ENCODE results near the gene THSD8. TPM values are rescaled to one million over a fixed set of nuclear protein-coding genes. Genes with fewer than 3 reads are reported as not detected.

THSD8 gene
- not detected in 2 replicates for total RNA-seq

DNA sequence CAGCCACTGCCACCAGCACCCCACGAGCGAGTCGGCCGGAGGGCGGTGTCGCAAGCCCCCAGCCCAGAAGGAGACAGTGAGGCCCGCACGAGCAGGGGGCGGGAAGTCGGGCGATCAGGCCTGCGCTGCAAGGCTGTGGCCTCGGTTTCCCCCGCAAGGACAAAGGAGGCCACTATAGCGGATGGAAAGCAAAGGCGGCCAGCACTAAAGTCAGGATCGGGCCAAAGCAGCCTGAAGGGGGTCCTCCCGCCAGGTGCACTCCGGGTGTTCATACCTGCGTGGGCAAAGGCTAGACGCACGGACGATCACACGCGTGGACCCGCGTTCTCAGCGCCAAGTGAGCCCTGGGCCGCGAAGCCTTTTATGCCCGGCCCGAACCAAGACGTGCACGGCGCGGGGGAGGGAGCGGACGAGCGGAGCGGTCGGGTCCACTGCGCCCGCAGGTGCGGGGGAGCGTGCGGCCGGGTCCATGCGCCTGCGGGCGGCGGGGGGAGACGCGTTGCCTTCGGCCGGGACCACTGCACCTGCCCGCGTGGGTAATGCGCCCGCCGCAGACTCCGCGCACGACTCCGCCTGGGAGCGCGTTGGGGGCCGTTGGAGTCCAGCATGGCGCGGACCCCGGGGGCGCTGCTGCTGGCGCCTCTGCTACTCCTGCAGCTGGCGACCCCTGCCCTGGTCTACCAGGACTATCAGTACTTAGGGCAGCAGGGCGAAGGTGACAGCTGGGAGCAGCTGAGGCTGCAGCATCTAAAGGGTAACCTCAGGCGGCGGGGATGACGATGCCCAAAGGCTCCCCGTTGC, at the start of gene THSD8, which contains the start of gene PRDX2:
THSD8 (plus strand) TSS at position 604 of the 801 bp plus-strand sequence; CDS start at position 607, 3 bp downstream.
PRDX2 (minus strand) TSS at position 335 of the 801 bp plus-strand sequence. CDS start 539 bp downstream, outside the sequence.
- DNase-seq (ENCODE audit: extremely low read depth, low read depth, low spot score), result no peak

DNA sequence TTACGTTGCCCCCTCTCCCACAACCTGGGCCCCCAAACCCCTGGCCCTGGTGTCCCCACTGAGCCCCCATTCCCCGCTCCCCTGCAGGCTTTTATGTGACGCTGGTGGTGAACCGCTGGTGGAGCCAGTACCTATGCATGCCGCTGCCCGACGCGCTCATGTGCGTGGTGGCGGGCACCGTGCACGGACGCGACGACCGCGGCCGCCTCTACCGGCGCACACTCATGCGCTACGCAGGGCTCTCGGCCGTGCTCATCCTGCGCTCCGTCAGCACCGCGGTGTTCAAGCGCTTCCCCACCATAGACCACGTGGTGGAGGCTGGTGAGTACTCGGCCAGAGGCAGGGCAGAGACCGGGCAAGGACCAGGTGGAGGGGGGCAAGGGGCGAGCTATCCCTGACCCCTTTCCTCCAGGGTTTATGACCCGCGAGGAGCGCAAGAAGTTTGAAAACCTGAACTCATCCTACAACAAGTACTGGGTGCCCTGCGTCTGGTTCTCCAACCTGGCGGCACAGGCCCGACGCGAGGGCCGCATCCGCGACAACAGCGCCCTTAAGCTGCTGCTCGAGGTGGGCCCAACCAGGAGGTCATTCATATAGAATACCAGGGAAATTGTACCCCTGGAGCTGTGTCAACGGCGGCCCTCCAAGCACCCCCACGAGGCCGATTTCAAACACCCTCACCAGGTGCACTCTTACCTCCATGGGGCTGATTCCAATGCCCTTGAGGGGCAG, 47.2 kb upstream of the THSD8 start:
- DNase-seq (ENCODE audit: extremely low read depth, low read depth, low spot score), result no peak

DNA sequence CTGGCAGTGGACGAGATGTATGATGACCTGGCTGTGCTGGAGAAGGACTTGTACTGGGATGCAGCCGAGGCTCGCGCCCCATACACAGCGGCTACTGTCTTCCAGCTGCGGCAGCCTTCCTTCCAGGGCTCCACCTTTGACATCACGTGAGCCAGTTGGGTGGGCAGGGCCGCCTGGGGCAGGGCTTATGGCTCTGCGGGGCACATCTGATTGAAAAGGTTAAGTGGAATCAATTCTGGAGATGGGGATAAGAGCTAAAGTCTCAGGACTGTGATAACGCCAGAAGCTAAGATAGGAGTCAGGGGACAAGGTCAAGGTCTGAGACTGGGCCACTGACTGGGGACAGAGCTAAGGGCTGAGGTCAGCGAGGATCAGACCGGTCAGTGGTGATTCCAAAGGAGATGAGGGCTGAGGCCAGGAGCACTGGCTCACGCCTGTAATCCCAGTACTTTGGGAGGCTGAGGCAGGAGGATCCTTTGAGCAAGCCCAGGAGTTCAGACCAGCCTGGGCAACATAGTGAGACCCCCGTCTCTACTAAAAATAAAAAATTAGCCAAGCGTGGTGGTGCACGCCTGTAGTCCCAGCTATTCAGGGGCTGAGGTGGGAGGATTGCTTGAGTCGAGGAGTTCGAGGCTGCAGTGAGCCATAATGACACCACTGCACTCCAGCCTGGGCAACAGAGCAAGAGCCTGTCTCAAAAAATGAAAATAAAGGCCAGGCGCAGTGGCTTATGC, 45.6 kb upstream of the THSD8 start:
- no peak for DNase-seq (ENCODE audit: extremely low read depth, low read depth, low spot score)

GRCh38 chr19:12757544-12758274, 44.2 kb upstream of the THSD8 start:
- DNase-seq (ENCODE audit: extremely low read depth, low read depth, low spot score), result no peak

DNA sequence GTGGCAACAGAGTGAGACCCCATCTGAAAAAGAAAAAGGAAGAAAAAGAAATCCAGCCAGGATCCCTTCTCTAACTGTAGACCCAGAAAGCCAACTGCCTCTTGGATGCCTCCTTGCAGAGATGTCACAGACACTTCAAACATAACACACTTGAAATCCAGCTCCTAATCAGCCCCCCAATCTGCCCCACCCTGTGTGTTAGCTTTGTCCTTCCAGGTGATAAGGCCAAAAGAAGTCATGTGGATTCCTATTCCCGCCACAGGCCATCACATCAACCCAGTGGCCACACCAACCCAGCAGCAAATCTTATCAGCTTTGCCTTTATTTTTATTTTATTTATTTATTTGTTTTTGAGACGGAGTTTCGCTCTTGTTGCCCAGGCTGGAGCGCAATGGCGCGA, 42.2 kb upstream of the THSD8 start:
- no peak for DNase-seq (ENCODE audit: extremely low read depth, low read depth, low spot score)

- DNase-seq (ENCODE audit: extremely low read depth, low read depth, low spot score), result no peak
Observed at GRCh38 chr19:12763100-12763499, 38.8 kb upstream of the THSD8 start.

DNA sequence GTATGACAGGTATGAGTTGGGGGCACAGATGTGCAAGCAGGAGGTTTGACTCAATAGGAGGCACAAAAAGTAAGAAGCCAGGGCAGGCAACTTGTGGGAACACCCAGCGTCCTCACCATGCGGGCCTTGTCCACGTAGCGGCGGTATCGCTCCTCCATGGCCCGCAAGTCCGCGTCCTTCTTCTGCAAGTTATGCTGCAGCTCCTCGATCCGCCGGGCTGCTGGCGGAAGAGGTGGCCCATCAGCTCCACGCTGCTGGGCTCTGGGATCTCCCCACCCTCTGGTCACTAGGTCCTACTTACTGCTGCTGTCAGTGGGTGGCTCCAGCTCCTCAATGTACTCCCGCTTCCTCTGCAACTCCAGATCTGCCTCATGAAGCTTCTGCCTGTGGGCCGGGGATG, 37.2 kb upstream of the THSD8 start:
- no peak for DNase-seq (ENCODE audit: extremely low read depth, low read depth, low spot score)

DNA sequence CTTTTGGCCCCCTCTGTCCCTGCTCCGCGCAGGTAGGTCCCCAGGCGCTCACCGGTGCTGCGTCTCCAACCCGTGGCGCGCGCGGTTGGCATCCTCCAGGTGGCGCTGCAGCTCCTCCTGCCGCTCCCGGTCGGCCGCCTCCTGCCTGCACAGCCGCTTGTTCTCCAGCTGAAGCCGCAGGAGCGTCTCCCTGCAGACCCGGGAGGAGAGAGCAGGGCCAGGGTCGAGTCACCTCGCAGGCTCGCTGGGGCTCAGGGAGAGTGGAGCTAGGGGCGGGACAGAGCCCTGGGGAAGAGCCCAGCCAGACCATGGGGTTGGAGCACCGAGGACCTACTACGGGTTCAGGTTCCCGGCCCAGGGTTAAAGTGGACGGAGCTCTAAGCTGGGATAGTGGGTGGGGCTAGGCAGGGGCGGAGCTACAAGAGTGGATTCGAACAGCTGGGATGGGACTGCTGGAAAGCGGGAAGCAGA, 35.8 kb upstream of the THSD8 start:
- DNase-seq (ENCODE audit: extremely low read depth, low read depth, low spot score), result no peak

DNA sequence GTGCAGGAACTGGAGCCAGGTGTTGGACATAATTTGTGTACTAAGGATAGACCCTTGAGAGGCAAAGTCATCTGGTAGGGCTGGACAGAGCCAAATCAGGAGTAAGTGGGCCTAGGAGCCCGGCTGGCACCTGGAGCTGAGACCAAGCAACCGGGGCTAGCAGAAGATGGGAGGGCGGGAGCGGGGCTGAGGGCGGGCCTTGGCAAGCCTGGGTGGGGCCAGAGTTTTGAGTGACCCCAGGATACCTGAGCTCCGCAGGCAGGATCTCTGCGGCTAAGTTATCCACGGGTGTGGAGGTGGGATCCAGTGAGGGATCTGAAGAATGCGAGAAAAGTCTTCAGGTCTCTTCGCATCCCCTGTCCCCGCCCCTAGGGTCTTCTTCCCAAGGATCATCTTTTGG, 34.7 kb upstream of the THSD8 start:
- no peak for DNase-seq (ENCODE audit: extremely low read depth, low read depth, low spot score)

DNA sequence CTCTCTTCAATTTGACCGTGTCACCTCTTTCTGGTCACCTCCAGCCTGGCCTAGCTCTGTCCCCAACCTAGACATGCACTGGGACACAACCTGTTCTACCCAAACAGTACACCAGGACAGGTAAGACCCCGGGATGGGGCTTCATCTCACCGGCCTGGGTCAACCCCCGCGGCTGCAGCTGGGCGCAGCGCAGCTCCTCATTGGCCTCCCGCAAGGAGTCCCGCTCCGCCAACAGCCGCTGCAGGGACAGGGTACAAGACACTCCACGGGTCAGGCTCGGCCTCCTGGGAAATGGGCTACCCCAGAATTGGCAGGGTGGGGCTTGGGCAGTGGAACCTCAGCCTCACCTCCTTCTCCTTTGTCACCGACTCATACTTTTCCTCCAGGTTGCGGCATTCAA, 34.2 kb upstream of the THSD8 start:
- DNase-seq (ENCODE audit: extremely low read depth, low read depth, low spot score), result no peak

GRCh38 chr19:12769689-12770088, 32.2 kb upstream of the THSD8 start:
- no peak for DNase-seq (ENCODE audit: extremely low read depth, low read depth, low spot score)

GRCh38 chr19:12770922-12771321, 30.9 kb upstream of the THSD8 start:
- DNase-seq (ENCODE audit: extremely low read depth, low read depth, low spot score), result no peak

DNA sequence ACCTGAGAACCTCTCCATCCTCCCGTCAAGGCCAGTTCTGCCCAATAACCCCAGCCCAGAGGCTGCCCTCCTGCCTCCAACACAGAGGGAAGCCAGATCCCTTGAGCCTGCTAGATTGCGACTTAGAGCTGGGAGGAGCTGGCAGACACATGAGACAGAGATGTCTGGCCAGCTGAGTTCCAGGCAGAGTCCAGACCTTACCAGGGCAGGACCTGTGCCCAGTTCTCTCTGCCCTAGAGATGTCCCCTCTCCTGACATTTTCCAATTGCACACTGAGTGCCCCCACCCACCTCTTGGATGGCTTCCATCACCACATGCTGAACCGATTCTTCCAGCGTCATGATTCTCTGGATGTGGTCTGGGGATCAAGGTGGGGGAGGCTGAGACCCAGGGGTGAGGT, 29.5 kb upstream of the THSD8 start:
- no peak for DNase-seq (ENCODE audit: extremely low read depth, low read depth, low spot score)

GRCh38 chr19:12773571-12773970, 28.3 kb upstream of the THSD8 start:
- no peak for DNase-seq (ENCODE audit: extremely low read depth, low read depth, low spot score)

DNA sequence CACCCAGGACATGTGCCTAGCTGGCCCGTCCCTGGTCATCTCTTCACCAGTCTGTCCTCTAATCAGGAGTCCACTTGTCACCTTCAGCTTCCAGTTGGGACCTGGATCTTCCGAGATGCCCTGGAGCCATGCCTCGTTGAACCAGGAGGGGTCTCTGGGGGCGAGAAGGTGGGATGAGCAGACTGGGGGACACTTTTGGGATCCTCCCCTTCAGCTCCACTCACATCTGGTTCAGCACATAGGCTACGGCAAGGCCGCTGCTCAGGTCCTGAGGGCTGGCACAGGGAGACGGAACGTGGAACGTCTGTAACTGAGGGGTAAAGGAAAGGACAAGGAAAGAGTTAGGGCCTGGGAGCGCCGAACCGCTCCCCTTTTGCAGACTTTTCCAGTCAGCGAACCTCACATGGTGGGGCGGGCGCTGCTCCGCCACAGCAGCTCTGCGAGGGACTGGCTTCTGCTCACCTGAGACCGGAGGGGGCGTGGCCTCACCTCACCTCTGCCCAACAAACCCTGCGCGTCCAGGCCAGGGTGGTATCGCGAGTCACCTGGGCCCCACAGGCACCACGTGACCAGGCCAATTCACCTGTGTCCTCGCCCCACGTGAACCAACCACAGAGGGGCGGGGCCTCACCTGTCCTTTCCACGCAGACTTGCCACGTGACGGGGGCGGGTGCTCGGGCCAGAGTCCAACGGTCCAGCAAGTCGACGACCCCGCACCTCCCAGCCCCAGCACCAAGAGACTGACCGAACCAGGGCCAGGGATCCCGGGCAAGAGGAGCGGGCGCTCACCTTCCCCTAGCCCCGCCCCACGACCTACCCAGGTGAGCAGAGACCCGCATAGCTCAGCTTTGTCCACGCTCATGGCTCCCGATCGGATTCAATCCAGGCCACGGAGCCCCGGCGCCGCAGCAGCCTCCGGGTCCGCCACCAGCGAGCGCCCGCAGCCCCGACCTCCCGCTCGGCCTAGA, 27.0 kb upstream of the THSD8 start, which contains the start of gene HOOK2:
HOOK2 (minus strand) TSS at position 965 of the 968 bp plus-strand sequence; CDS start at position 862, 103 bp downstream.
- DNase-seq (ENCODE audit: extremely low read depth, low read depth, low spot score), result no peak

DNA sequence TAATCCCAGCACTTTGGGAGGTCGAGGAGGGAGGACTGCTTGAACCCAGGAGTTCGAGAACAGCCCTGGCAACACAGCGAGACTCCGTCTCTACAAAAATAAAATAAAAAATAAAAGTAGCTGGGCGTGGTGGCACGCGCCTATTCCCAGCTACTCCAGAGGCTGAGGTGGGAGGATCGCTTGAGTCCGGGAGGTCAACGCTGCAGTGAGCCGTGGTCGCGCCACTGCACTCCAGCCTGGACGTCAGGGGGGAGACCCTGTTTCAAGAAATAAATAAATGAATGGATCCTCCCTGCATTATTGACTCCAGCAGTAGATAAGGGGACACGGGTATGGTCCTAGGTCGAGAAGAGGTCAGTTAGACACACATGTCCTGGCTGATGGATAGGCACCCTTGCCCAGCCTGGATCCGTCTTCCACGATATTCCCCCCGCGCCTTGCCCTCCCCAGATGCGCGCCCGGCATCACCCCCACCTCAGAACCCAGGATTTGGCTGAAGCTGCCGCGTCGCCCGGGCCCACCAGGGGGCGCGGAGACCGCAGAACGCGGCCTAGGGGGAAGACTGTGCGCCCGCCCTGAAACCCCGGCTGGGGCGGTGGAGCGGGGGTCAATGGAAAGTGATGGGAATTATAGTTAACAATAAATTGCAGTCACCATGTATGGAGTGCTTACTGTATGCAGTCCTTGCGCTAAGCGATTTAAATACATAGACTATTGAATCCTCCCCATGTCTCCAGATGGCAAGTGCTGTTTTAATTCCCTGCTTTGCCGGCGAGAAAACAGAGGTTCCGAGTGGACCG, 24.5 kb upstream of the THSD8 start:
- no peak for DNase-seq (ENCODE audit: extremely low read depth, low read depth, low spot score)

DNA sequence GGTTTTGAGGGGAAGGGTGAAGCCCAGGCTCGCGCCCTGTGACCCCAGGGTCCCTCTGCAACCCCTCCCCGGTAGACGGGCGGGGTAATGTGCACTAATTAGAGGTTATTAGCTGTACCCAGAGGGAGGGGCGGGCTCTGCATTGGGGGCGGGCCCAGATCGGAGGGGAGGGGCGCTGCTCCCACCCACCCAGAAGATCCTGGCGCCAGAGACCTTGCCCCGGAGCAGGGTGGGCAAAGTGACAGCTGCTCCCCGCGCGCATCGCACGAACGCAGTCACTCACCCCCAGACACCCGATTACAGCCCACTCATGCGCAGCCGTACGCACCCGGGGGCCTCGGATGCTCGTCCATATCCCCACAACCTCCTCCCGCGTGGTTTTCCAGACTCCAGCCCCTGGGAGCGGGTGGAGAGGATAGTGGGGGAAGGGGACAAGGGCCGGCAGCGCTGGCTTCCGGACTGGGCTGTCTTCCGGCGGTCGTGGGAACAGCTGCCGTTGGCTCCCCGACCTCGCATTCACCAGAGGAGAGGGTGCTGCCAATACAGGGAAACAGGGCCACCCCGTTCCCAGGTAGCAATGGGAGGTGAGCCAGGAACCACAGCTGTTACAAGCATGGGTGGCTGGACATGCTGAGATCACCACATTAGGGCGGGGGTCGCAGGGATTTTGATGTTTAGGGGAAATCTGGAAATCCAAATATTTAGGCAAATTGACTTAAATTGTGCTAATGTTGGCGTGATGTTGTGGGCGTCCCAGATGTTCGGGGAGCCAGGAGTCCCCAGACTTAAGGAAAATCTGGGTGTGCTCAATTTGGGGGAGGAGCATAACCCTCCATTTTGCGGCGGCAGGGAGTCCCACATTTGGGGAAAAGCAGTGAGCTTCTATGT, 23.6 kb upstream of the THSD8 start:
- no peak for DNase-seq (ENCODE audit: extremely low read depth, low read depth, low spot score)

GRCh38 chr19:12778905-12779161, 23.0 kb upstream of the THSD8 start:
- no peak for DNase-seq (ENCODE audit: extremely low read depth, low read depth, low spot score)

Data from glomerular endothelial cell (primary cell).